IPS DF 6.9 (cell line): ENCODE measurements around the gene FRMD4B.

Source experiments
- DNase-seq: peaks from one replicate; pipeline ENCODE4 v3.0.0-alpha.2; 2013; ENCODE audit warnings: low read depth, low spot score
- H3K27ac ChIP-seq: one replicate; pipeline ENCODE4 v1.5.1; 2013; ENCODE audit warnings: low read length, control low read depth
- H3K27me3 ChIP-seq: 2 replicates; pipeline ENCODE4 v1.6.1; 2013; ENCODE audit warnings: mild to moderate bottlenecking, low read length; ENCODE audit not compliant: control insufficient read depth, insufficient read depth
- H3K36me3 ChIP-seq: 2 replicates; pipeline ENCODE4 v1.6.1; 2013; ENCODE audit warnings: low read length; ENCODE audit not compliant: control insufficient read depth, insufficient read depth
- H3K4me1 ChIP-seq: 2 replicates; pipeline ENCODE4 v1.6.1; 2013; ENCODE audit warnings: low read length; ENCODE audit not compliant: control insufficient read depth, insufficient read depth
- H3K4me3 ChIP-seq: 2 replicates; pipeline ENCODE4 v1.5.1; 2013; ENCODE audit warnings: mild to moderate bottlenecking, low read length
- H3K9me3 ChIP-seq: 2 replicates; pipeline ENCODE4 v1.6.1; 2013; ENCODE audit warnings: low read length, inconsistent platforms; ENCODE audit not compliant: control insufficient read depth, insufficient read depth
- WGBS: extraction: QIAGEN DNeasy Blood & Tissue Kit; methylation state at CpG from one replicate; pipeline ENCODE4 v1.1.7; 2013; ENCODE audit warnings: mixed read lengths, missing lambda C conversion rate; ENCODE audit not compliant: insufficient read length, insufficient coverage; 5-methylcytosine and 5-hydroxymethylcytosine counted together

Gene FRMD4B

DNA sequence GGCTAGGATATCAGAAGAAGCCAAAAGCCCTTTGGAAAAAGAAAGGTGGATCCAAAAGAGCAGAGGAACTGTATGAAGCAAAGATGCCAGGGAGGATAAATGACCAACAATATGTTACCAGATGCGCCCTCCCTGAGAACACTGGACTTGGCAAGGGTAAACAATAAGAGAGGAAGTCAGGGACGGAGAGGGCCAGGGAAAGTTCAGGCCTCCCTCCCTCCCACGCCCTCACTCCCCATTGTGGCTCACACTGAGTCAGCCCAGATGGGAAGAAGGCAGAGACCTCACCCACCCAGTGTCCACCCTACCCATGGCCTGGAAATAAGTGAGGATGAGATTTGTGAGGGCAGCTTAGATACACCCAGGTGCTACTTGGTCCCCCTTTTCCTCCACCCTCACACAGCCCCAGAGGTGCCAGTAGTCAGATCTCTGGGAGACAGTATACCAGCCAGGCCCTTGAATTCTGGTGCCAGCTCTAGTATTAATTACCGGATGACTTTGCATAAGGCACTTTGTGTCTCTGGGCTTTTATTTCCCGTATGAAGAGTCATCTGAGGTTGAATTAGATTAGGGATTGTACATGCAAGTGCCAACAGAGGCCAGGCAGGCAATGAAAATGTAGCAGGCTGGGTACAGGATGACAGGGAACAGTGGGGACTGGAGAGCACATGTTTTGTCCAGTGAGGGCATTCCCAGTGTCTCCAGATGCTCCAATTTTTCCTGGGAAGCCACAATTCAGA, 35.1 kb upstream of the FRMD4B start:
- DNase-seq: no peak

DNA sequence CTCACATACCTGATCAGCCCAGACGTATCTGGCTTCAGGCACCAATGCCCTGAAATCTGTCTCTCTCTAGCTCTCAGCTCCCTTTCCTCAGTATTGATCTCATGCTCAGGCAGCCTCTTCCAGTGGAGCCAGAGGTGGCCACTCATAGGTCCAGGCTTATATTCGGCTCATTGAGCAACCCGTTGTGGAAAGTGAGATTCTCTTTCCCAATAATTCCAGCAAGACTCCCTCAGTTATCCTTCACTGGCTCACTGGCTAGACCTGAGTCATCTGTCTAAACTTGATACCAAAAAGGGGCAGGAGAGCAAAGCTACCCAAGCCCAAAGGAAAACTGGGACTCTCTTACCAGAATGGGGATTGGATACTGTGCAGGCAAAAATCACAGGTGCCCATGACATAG, 33.4 kb upstream of the FRMD4B start:
- WGBS: no CpG with 5 or more reads among the region's 3 CpGs
- no peak for DNase-seq

More for the DNA sequence above, 35.1 kb upstream of the FRMD4B start:
- Histone ChIP-seq H3K36me3 (no peaks in the 10 kb centered on the region), H3K4me1 (no peaks in the 10 kb centered on the region), H3K27me3 (no peaks in the 10 kb centered on the region), H3K27ac (no peak overlapping the region), H3K9me3 (no peaks in the 10 kb centered on the region), H3K4me3 (no peak overlapping the region)
- WGBS: no CpG with 5 or more reads among the region's 5 CpGs

DNA sequence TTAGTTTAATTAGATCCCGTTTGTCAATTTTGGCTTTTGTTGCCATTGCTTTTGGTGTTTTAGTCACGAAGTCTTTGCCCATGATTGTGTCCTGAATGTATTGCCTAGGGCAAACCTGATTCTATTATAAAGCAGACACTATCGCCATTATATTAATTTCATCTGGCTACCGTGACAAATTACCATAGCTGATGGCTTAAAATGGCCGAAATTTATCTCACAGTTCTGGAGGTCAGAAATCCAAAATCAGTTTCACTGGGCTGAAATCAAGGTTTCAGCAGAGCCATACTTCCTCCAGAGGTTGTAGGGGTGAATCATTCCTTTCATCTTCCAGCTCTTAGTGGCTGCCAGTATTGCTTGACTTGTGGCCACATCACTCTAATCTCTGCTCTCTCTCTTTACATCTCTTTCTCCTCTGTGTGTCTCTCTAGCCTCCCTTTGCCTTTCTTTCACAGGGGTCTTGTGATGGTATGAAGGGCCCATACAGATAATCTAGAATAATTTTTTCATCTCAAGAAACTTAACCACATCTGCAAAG, 31.7 kb upstream of the FRMD4B start:
- no peaks in the 10 kb centered on the region for H3K4me1 ChIP-seq
- no peaks in the 10 kb centered on the region for H3K36me3 ChIP-seq
- no peaks in the 10 kb centered on the region for H3K27me3 ChIP-seq
- H3K27ac ChIP-seq: no peak overlapping the region
- H3K9me3 ChIP-seq: no peaks in the 10 kb centered on the region
- no peak overlapping the region for H3K4me3 ChIP-seq
- no peak for DNase-seq
- no CpG with 5 or more reads among the region's 5 CpGs for WGBS

More for the DNA sequence above, 33.4 kb upstream of the FRMD4B start:
- Histone ChIP-seq H3K27ac (no peak overlapping the region), H3K9me3 (no peaks in the 10 kb centered on the region), H3K36me3 (no peaks in the 10 kb centered on the region), H3K27me3 (no peaks in the 10 kb centered on the region), H3K4me1 (no peaks in the 10 kb centered on the region), H3K4me3 (no peak overlapping the region)

DNA sequence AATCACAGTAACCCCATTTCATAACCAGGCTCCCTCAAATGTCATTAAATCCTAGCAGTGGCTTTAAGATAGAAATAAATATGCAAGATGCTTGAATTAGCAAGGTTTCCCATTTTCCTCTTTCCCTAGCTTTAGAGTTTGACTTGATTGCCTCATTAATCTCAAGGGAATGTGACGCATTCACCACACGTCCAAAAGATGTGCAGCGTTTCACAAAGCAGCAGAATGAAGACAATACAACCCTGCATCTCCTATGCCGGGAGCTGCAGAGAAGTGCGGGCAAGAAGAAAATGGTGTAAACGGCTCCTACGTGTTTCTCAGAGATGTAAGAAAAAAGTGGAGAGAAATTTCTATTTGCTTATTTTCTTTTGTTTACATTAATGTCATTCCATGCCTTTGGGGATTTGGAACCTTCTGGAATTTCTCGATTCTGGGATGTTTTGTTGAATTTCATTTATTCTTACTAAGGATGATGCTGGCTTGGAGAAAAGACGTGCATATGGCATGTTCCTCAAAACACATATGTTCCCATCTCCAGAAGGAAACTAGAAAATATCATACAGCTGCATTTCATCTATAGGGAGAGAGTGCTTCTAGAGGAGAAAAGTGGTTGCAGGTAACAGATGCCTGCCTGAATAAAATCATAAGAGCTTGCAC, 27.8 kb upstream of the FRMD4B start:
- no peaks in the 10 kb centered on the region for H3K4me1 ChIP-seq
- DNase-seq: no peak
- H3K4me3 ChIP-seq: no peak overlapping the region
- H3K27me3 ChIP-seq: no peaks in the 10 kb centered on the region
- H3K9me3 ChIP-seq: no peaks in the 10 kb centered on the region
- no CpG with 5 or more reads among the region's 9 CpGs for WGBS
- H3K27ac ChIP-seq: no peak overlapping the region
- no peaks in the 10 kb centered on the region for H3K36me3 ChIP-seq

DNA sequence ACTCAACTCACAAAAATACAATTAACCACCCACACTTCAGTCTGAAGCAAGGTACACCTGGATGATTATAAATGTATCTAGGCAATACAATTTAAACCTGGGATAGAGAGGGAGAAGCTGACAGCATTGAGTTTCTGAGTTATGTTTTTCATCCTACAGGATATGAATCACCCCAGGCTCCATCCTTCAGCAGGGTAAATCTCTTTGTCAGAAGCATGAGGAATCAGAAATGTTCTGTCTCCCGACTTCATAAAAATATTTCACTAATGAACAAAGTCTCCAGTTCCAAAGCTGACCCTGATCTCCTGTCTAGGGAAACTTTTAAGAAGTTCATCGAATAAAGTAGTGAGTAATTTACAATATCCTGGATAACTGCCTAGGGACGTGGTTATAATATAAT, 25.5 kb upstream of the FRMD4B start:
- Histone ChIP-seq H3K27ac (no peak overlapping the region), H3K27me3 (no peaks in the 10 kb centered on the region), H3K36me3 (no peaks in the 10 kb centered on the region), H3K4me1 (no peaks in the 10 kb centered on the region), H3K9me3 (no peaks in the 10 kb centered on the region), H3K4me3 (no peak overlapping the region)
- no CpG with 5 or more reads among the region's 3 CpGs for WGBS
- DNase-seq: no peak

DNA sequence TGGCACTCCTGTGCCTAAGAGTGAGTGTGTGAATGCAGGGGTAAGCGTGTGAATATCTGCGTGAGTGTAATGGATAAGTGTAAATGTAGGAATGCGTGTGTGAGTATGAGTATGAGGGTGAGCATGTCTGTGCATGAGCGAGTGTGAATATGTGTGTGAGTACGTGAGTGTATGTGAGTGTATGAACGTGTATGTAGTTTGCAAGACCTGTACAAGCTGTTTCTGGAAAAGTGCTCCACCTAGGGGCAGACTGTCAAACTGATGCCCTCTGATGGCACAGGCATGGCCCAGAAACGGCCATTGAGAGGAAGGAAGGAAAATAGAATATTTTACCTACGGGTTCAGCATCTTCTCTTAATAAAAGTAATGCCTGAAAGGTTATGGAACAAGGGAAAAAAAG, 24.4 kb upstream of the FRMD4B start:
- H3K27ac ChIP-seq: no peak overlapping the region
- WGBS: 100% methylated on average over 5 of the region's 8 CpGs
- DNase-seq: no peak
- H3K4me1 ChIP-seq: no peaks in the 10 kb centered on the region
- no peaks in the 10 kb centered on the region for H3K36me3 ChIP-seq
- H3K4me3 ChIP-seq: no peak overlapping the region
- H3K27me3 ChIP-seq: no peaks in the 10 kb centered on the region
- H3K9me3 ChIP-seq: no peaks in the 10 kb centered on the region

DNA sequence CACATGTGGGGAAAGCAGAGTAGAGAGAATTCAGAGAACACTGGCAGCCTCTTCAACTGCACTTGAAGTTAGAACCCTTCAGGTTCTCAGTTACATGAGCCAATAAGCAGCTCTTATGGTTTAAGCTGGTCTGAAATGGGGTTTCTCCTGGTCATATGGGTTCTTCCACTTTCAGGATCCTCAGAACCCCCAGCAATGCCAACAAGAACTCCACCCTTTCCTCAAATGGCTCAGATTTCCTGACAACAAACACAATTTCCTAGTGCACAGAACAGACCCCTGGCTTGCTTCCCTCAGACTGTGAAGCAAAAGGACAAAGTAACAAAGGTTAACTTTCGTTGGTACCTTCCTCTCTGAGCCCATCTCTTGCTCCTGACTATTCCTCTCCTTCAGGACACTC, 23.9 kb upstream of the FRMD4B start:
- no peaks in the 10 kb centered on the region for H3K27me3 ChIP-seq
- no peak overlapping the region for H3K4me3 ChIP-seq
- H3K4me1 ChIP-seq: no peaks in the 10 kb centered on the region
- H3K9me3 ChIP-seq: no peaks in the 10 kb centered on the region
- H3K36me3 ChIP-seq: no peaks in the 10 kb centered on the region
- WGBS: no CpG with 5 or more reads among the region's 1 CpG
- no peak overlapping the region for H3K27ac ChIP-seq
- DNase-seq: no peak

DNA sequence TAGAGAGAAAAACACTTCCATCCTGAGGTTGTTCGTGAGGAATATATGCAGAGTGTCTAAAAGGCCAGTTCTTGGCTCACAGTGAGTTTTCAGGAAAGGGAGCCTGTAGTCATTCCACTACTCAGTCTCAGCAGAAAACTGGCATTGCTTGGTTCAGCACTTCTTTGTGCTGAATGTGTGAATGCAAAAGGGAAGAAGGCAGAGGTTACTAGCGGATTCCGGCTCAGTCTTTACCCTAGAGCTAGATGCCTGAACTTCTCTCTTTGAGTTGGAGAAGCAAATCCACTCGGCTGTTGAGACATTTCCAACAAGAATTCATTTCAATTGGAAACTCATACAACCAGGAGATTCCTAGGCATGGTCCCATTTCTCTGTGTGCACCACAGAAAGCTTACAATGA, 23.1 kb upstream of the FRMD4B start:
- H3K27me3 ChIP-seq: no peaks in the 10 kb centered on the region
- no peaks in the 10 kb centered on the region for H3K36me3 ChIP-seq
- H3K9me3 ChIP-seq: no peaks in the 10 kb centered on the region
- H3K4me1 ChIP-seq: no peaks in the 10 kb centered on the region
- H3K27ac ChIP-seq: no peak overlapping the region
- H3K4me3 ChIP-seq: no peak overlapping the region
- no CpG with 5 or more reads among the region's 4 CpGs for WGBS
- no peak for DNase-seq

DNA sequence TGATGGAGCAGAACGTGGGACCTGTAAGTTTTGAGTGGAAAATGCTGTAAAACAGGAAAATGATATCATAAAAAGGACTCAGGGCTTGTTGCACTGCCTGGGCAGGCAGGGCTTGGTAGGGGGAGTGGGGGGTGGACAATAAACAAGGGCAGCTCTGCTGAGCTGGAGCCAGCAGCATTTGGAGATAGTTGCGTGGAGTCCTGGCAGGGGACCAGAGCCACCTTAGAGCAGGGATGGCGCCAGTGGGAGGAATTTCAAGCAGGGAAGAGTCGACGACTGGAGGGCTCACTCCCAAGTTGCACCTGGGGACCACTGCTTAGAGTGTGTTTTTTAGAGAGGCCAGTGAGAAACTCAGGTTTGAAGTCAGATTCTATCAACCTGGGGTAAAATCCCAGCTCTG, 22.7 kb upstream of the FRMD4B start:
- Histone ChIP-seq H3K9me3 (no peaks in the 10 kb centered on the region), H3K27ac (no peak overlapping the region), H3K4me3 (no peak overlapping the region), H3K27me3 (no peaks in the 10 kb centered on the region), H3K4me1 (no peaks in the 10 kb centered on the region), H3K36me3 (no peaks in the 10 kb centered on the region)
- no peak for DNase-seq
- WGBS: no CpG with 5 or more reads among the region's 5 CpGs

DNA sequence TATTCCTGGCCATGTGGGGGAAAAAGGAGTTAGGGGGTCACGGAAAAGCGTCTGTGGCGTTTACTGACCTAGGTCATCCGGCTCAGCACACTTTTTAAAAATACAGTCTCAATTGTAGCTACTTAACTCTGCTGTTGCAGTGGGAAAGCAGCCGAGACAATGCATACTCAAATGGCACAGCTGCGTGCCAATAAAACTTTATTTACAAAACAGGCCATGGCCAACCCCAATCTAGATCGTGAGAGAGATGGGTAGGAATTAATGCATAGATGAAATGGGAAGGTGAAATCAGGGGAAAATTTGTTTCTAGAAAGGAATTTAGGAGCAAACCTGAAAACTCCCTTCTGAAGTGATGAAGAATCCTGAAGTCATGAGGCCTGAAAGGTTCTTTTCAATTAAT, 22.0 kb upstream of the FRMD4B start:
- H3K9me3 ChIP-seq: no peaks in the 10 kb centered on the region
- no CpG with 5 or more reads among the region's 7 CpGs for WGBS
- no peak overlapping the region for H3K27ac ChIP-seq
- no peak overlapping the region for H3K4me3 ChIP-seq
- H3K4me1 ChIP-seq: no peaks in the 10 kb centered on the region
- no peaks in the 10 kb centered on the region for H3K27me3 ChIP-seq
- DNase-seq: no peak
- no peaks in the 10 kb centered on the region for H3K36me3 ChIP-seq
